ENCODE data around the gene RSF1.

- TF ChIP-seq, protein P1, sequence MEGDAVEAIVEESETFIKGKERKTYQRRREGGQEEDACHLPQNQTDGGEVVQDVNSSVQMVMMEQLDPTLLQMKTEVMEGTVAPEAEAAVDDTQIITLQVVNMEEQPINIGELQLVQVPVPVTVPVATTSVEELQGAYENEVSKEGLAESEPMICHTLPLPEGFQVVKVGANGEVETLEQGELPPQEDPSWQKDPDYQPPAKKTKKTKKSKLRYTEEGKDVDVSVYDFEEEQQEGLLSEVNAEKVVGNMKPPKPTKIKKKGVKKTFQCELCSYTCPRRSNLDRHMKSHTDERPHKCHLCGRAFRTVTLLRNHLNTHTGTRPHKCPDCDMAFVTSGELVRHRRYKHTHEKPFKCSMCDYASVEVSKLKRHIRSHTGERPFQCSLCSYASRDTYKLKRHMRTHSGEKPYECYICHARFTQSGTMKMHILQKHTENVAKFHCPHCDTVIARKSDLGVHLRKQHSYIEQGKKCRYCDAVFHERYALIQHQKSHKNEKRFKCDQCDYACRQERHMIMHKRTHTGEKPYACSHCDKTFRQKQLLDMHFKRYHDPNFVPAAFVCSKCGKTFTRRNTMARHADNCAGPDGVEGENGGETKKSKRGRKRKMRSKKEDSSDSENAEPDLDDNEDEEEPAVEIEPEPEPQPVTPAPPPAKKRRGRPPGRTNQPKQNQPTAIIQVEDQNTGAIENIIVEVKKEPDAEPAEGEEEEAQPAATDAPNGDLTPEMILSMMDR (IDR thresholded peaks at IDR 0.05), result no peak
- TF ChIP-seq POLR2A (IDR thresholded peaks at IDR 0.05), result no peak
Observed at GRCh38 chr11:77656362-77656761, 164.2 kb downstream of the RSF1 start.
